ENCODE results near the gene PARD3. TPM values are rescaled to one million over a fixed set of nuclear protein-coding genes. Genes with fewer than 3 reads are reported as not detected.

The PARD3 gene
- total RNA-seq, 1 donor from 2014 or later, result 51.2 TPM

DNA sequence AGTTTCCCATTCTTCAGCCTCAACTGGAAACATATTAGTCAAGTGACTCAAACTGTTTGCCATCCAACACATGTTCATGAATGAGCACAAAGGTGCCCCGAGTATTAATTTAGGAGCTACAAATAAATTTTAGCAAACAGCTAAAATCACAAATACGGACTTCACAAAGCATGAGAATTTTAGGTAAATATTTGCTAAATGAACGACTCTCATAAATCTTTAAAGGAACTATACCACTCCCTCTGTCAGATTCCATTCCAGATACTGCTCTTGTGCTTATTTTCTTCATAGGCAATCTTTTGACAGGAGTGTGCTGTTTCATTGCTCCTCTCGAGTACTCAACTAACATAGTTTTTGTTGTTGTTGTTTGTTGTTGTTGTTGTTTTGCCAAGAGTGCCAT, 330.9 kb downstream of the PARD3 start:
- H3K27me3 Mint-ChIP-seq (ENCODE audit: low read depth), result no peaks in the 10 kb centered on the region
- H3K36me3 Mint-ChIP-seq (ENCODE audit: low read depth), result no peaks in the 10 kb centered on the region
- H3K4me3 Mint-ChIP-seq, result no peak overlapping the region
- TF ChIP-seq, protein P1, sequence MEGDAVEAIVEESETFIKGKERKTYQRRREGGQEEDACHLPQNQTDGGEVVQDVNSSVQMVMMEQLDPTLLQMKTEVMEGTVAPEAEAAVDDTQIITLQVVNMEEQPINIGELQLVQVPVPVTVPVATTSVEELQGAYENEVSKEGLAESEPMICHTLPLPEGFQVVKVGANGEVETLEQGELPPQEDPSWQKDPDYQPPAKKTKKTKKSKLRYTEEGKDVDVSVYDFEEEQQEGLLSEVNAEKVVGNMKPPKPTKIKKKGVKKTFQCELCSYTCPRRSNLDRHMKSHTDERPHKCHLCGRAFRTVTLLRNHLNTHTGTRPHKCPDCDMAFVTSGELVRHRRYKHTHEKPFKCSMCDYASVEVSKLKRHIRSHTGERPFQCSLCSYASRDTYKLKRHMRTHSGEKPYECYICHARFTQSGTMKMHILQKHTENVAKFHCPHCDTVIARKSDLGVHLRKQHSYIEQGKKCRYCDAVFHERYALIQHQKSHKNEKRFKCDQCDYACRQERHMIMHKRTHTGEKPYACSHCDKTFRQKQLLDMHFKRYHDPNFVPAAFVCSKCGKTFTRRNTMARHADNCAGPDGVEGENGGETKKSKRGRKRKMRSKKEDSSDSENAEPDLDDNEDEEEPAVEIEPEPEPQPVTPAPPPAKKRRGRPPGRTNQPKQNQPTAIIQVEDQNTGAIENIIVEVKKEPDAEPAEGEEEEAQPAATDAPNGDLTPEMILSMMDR (conservative IDR thresholded peaks at IDR 0.05), result no peak
- no peaks in the 10 kb centered on the region for H3K9me3 Mint-ChIP-seq
- DNase-seq (ENCODE audit: low read depth, low spot score), result no peak
- H3K27ac Mint-ChIP-seq (ENCODE audit: unreplicated experiment), result no peak overlapping the region
- H3K4me1 Mint-ChIP-seq, result peaks cover 20% of the 10 kb centered on the region

- peaks cover 18% of the 10 kb centered on the region for H3K4me1 Mint-ChIP-seq
- H3K27ac Mint-ChIP-seq (ENCODE audit: unreplicated experiment), result no peak overlapping the region
- no peaks in the 10 kb centered on the region for H3K9me3 Mint-ChIP-seq
- H3K27me3 Mint-ChIP-seq (ENCODE audit: low read depth), result no peaks in the 10 kb centered on the region
- H3K4me3 Mint-ChIP-seq, result no peak overlapping the region
- H3K36me3 Mint-ChIP-seq (ENCODE audit: low read depth), result no peaks in the 10 kb centered on the region
- DNase-seq (ENCODE audit: low read depth, low spot score), result no peak
- TF ChIP-seq, protein P1 (conservative IDR thresholded peaks at IDR 0.05), result no peak
Observed at GRCh38 chr10:34480345-34480744, 334.8 kb downstream of the PARD3 start.

GRCh38 chr10:34479520-34480179, 335.4 kb downstream of the PARD3 start:
- H3K27me3 Mint-ChIP-seq (ENCODE audit: low read depth), result no peaks in the 10 kb centered on the region
- H3K9me3 Mint-ChIP-seq, result no peaks in the 10 kb centered on the region
- peaks cover 18% of the 10 kb centered on the region for H3K4me1 Mint-ChIP-seq
- no peaks in the 10 kb centered on the region for H3K36me3 Mint-ChIP-seq (ENCODE audit: low read depth)
- no peak overlapping the region for H3K27ac Mint-ChIP-seq (ENCODE audit: unreplicated experiment)
- DNase-seq (ENCODE audit: low read depth, low spot score), result no peak
- TF ChIP-seq, protein P1 (conservative IDR thresholded peaks at IDR 0.05), result no peak
- no peak overlapping the region for H3K4me3 Mint-ChIP-seq

DNA sequence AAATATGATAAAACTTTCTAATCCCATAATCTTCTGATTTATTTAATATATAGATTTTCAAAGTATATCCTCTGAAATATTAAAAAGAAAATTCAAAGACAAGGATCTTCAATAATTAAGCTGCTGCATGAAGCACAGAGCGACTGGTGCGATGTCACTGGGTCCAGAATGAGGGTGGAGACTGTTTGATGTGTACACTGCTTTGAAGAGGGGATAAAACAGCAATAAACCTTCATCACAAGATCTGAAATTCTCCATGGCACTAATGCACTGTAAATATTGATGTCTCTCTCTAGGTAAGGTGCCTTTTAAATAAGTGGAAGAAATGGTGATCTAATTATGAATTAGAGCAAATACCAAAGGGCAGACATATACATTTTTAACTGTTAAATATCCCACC, 337.8 kb downstream of the PARD3 start:
- Mint-ChIP-seq H3K27ac (ENCODE audit: unreplicated experiment) (no peak overlapping the region), H3K4me3 (no peak overlapping the region), H3K9me3 (no peaks in the 10 kb centered on the region), H3K27me3 (ENCODE audit: low read depth) (no peaks in the 10 kb centered on the region), H3K36me3 (ENCODE audit: low read depth) (no peaks in the 10 kb centered on the region), H3K4me1 (peaks cover 22% of the 10 kb centered on the region)
- DNase-seq (ENCODE audit: low read depth, low spot score), result no peak
- TF ChIP-seq, protein P1 (conservative IDR thresholded peaks at IDR 0.05), result no peak

GRCh38 chr10:34476608-34477007, 338.5 kb downstream of the PARD3 start:
- Mint-ChIP-seq H3K27me3 (ENCODE audit: low read depth) (no peaks in the 10 kb centered on the region), H3K4me1 (peaks cover 21% of the 10 kb centered on the region), H3K4me3 (no peak overlapping the region), H3K36me3 (ENCODE audit: low read depth) (no peaks in the 10 kb centered on the region), H3K27ac (ENCODE audit: unreplicated experiment) (no peak overlapping the region), H3K9me3 (no peaks in the 10 kb centered on the region)
- TF ChIP-seq, protein P1 (conservative IDR thresholded peaks at IDR 0.05), result no peak
- no peak for DNase-seq (ENCODE audit: low read depth, low spot score)

Data from neural crest cell (in vitro differentiated cells).